WTC11 (cell line): ENCODE results near the gene TAS2R43.

Experiments used
- FOXP4 ChIP-seq: sonication (generic); formaldehyde crosslinking; IDR thresholded peaks from 2 replicates; pipeline ENCODE4 v1.8.0; 2022; ENCODE audit warnings: mild to moderate bottlenecking, missing genetic modification reagents
- KAT7 ChIP-seq: sonication (generic); formaldehyde crosslinking; IDR thresholded peaks from 2 replicates; pipeline ENCODE4 v1.8.1; 2023; ENCODE audit warnings: missing genetic modification reagents, mild to moderate bottlenecking, borderline replicate concordance
- TEAD1 ChIP-seq: sonication (generic); formaldehyde crosslinking; IDR thresholded peaks from 2 replicates; pipeline ENCODE4 v1.8.0; 2022; ENCODE audit warnings: mild to moderate bottlenecking, missing genetic modification reagents
- ZNF396 ChIP-seq: fragments of 250-450 bp; sonication (Bioruptor Pico); IDR thresholded peaks from 2 replicates; pipeline ENCODE4 v1.8.0; 2021; ENCODE audit warnings: mild to moderate bottlenecking, moderate library complexity, borderline replicate concordance
- TF ChIP-seq, protein P1 (sequence below): fragments of 200-600 bp; IDR thresholded peaks from 2 replicates; pipeline ENCODE4 v1.8.0; 2022; ENCODE audit warnings: antibody characterized with exemption
- TF ChIP-seq, protein P2 (sequence below): fragments of 250-450 bp; sonication (Bioruptor Pico); IDR thresholded peaks from 2 replicates; pipeline ENCODE4 v2.1.2; 2022; ENCODE audit warnings: mild to moderate bottlenecking, moderate library complexity

DNA sequence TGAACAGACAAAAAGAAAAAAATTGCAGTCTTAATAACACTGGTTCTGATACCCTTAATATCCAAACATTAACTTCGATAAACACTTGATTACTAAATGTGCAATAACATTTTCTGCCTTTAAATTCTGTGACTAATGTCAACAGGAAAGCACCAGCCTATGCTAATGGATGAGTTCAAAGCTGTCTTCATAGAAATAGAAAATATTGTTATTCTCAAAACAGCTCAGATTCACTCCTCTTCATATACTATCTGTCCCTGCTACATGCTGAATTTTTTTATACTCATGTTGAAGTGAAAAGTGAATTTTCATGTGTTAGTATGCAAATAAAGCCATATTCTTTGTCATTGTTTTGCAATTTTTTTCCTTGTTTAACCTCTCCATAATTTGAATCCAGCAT lies 13.9 kb downstream of the TAS2R43 start:
- TF ChIP-seq ZNF396 (CRISPR knock-in tag) (no peak), KAT7 (CRISPR knock-in tag) (no peak), FOXP4 (CRISPR knock-in tag) (no peak), TEAD1 (CRISPR knock-in tag) (no peak)
- TF ChIP-seq, protein P1, sequence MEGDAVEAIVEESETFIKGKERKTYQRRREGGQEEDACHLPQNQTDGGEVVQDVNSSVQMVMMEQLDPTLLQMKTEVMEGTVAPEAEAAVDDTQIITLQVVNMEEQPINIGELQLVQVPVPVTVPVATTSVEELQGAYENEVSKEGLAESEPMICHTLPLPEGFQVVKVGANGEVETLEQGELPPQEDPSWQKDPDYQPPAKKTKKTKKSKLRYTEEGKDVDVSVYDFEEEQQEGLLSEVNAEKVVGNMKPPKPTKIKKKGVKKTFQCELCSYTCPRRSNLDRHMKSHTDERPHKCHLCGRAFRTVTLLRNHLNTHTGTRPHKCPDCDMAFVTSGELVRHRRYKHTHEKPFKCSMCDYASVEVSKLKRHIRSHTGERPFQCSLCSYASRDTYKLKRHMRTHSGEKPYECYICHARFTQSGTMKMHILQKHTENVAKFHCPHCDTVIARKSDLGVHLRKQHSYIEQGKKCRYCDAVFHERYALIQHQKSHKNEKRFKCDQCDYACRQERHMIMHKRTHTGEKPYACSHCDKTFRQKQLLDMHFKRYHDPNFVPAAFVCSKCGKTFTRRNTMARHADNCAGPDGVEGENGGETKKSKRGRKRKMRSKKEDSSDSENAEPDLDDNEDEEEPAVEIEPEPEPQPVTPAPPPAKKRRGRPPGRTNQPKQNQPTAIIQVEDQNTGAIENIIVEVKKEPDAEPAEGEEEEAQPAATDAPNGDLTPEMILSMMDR, result no peak
- TF ChIP-seq, protein P2, sequence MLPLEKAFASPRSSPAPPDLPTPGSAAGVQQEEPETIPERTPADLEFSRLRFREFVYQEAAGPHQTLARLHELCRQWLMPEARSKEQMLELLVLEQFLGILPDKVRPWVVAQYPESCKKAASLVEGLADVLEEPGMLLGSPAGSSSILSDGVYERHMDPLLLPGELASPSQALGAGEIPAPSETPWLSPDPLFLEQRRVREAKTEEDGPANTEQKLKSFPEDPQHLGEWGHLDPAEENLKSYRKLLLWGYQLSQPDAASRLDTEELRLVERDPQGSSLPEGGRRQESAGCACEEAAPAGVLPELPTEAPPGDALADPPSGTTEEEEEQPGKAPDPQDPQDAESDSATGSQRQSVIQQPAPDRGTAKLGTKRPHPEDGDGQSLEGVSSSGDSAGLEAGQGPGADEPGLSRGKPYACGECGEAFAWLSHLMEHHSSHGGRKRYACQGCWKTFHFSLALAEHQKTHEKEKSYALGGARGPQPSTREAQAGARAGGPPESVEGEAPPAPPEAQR (CRISPR knock-in tag), result no peak
